HepG2 (cell line): ENCODE measurements around the gene DHX58. TPM values are rescaled to one million over a fixed set of nuclear protein-coding genes. Genes with fewer than 3 reads are reported as not detected.

Experiments used
- ZFAT ChIP-seq: sonication (generic); formaldehyde crosslinking; conservative IDR thresholded peaks from 2 replicates; pipeline ENCODE4 v1.8.1; 2023; ENCODE audit warnings: missing genetic modification reagents, inconsistent platforms
- ZNF280B ChIP-seq: sonication (generic); formaldehyde crosslinking; IDR thresholded peaks from 2 replicates; pipeline ENCODE4 v1.5.0; 2020; ENCODE audit warnings: missing genetic modification reagents, mild to moderate bottlenecking, borderline replicate concordance
- ZNF292 ChIP-seq: sonication (generic); formaldehyde crosslinking; IDR thresholded peaks from 2 replicates; pipeline ENCODE4 v1.8.1; 2022; ENCODE audit warnings: mild to moderate bottlenecking, low read depth, missing genetic modification reagents, borderline replicate concordance
- ZNF687 ChIP-seq: sonication (generic); formaldehyde crosslinking; IDR thresholded peaks from 2 replicates; pipeline ENCODE4 v1.5.1; 2020; ENCODE audit warnings: mild to moderate bottlenecking, missing genetic modification reagents, moderate library complexity
- polyA plus RNA-seq, 8 experiments: library from polyadenylated mRNA; depleted of rRNA in 3 of 8; stranded (reverse) in 7 of 8; unstranded in 1 of 8; fragments of >200 nt; fragmentation: Illumina TruSeq in 4 of 8; extraction: Trizol in 4 of 8; gene quantifications; 2 replicates each; pipeline versions ENCODE4 v1.2.1 to v1.2.3, GENCODE V29; 2011 to 2016; ENCODE audit warnings: low read depth in 4 of 8, missing spikeins in 1 of 8, mixed read lengths in 1 of 8; ENCODE audit not compliant: insufficient read depth in 1 of 8
- total RNA-seq, 5 experiments: library from RNA; depleted of rRNA; stranded (reverse); fragments of >200 nt; fragmentation: Illumina TruSeq; extraction: Trizol; gene quantifications; 2 replicates each; pipeline ENCODE4 v1.2.3, GENCODE V29; 2016; ENCODE audit warnings: low read depth in 1 of 5

Gene DHX58
- total and polyA plus RNA-seq, 2 of the 13 experiments (the other 11 are each of a cell fraction or from before 2014, with no cell fraction given) = 6.7 to 7.8 TPM

GRCh38 chr17:42051645-42052044 is 60.9 kb downstream of the DHX58 start (continued):
- TF ChIP-seq ZNF280B (CRISPR knock-in tag) = 0 out of 2 replicates have a peak, but pooled peaks have one; percentile 24
- TF ChIP-seq ZNF292 = 0 out of 2 replicates have a peak, but pooled peaks have one; percentile 12
- TF ChIP-seq ZFAT = no peak
- peak; percentile 55 for TF ChIP-seq ZNF687 (CRISPR knock-in tag)

Other genes with a start within 250 kb of the DHX58 start
- 27.5 and 37.1 TPM in 2 replicates for gene KLHL11, start 247.3 kb downstream of the DHX58 start, total RNA-seq (2016; rRNA removed; fragmentation: Illumina TruSeq; extraction: Trizol)
- gene KLHL11, start 247.3 kb downstream of the DHX58 start, polyA plus RNA-seq (2011; rRNA removed) = 7.4 and 7.7 TPM in 2 replicates
- 218 and 277 TPM in 2 replicates for gene ACLY, start 193.8 kb downstream of the DHX58 start, total RNA-seq (2016; rRNA removed; fragmentation: Illumina TruSeq; extraction: Trizol)
- gene ACLY, start 193.8 kb downstream of the DHX58 start, polyA plus RNA-seq (2011; rRNA removed) = 111 and 143 TPM in 2 replicates
- 0.53 and 0.60 TPM in 2 replicates for gene ODAD4, start 182.1 kb downstream of the DHX58 start, total RNA-seq (2016; rRNA removed; fragmentation: Illumina TruSeq; extraction: Trizol)
- gene ODAD4, start 182.1 kb downstream of the DHX58 start, polyA plus RNA-seq (2011; rRNA removed) = 0.48 and 0.73 TPM in 2 replicates
- gene CNP, start 145.9 kb downstream of the DHX58 start, total RNA-seq (2016; rRNA removed; fragmentation: Illumina TruSeq; extraction: Trizol) = 161 and 170 TPM in 2 replicates
- gene CNP, start 145.9 kb downstream of the DHX58 start, polyA plus RNA-seq (2011; rRNA removed) = 97.2 and 105 TPM in 2 replicates
- gene DNAJC7, start 95.3 kb downstream of the DHX58 start, total RNA-seq (2016; rRNA removed; fragmentation: Illumina TruSeq; extraction: Trizol) = 132 and 179 TPM in 2 replicates
- gene DNAJC7, start 95.3 kb downstream of the DHX58 start, polyA plus RNA-seq (2011; rRNA removed) = 47.7 and 54.7 TPM in 2 replicates
- gene NKIRAS2, start 92.6 kb downstream of the DHX58 start, total RNA-seq (2016; rRNA removed; fragmentation: Illumina TruSeq; extraction: Trizol) = 26.8 and 27.9 TPM in 2 replicates
- 42.0 and 48.5 TPM in 2 replicates for gene NKIRAS2, start 92.6 kb downstream of the DHX58 start, polyA plus RNA-seq (2011; rRNA removed)
- gene C17orf113, start 62.1 kb downstream of the DHX58 start, total RNA-seq (2016; rRNA removed; fragmentation: Illumina TruSeq; extraction: Trizol) = 0.83 and 1.1 TPM in 2 replicates
- 0.87 and 1.4 TPM in 2 replicates for gene C17orf113, start 62.1 kb downstream of the DHX58 start, polyA plus RNA-seq (2011; rRNA removed)
- gene ZNF385C, start 14.2 kb downstream of the DHX58 start, total RNA-seq (2016; rRNA removed; fragmentation: Illumina TruSeq; extraction: Trizol) = 2.3 TPM in 2 replicates
- 5.8 and 6.1 TPM in 2 replicates for gene ZNF385C, start 14.2 kb downstream of the DHX58 start, polyA plus RNA-seq (2011; rRNA removed)
- 20.2 and 29.1 TPM in 2 replicates for gene KAT2A, start 8.7 kb upstream of the DHX58 start, total RNA-seq (2016; rRNA removed; fragmentation: Illumina TruSeq; extraction: Trizol)
- gene KAT2A, start 8.7 kb upstream of the DHX58 start, polyA plus RNA-seq (2011; rRNA removed) = 90.4 and 126 TPM in 2 replicates
- 0.13 and 0.24 TPM in 2 replicates for gene HSPB9, start 10.1 kb upstream of the DHX58 start, total RNA-seq (2016; rRNA removed; fragmentation: Illumina TruSeq; extraction: Trizol)
- 0.05 and 0.31 TPM in 2 replicates for gene HSPB9, start 10.1 kb upstream of the DHX58 start, polyA plus RNA-seq (2011; rRNA removed)
- 110 and 136 TPM in 2 replicates for gene RAB5C, start 42.3 kb upstream of the DHX58 start, total RNA-seq (2016; rRNA removed; fragmentation: Illumina TruSeq; extraction: Trizol)
- 123 and 129 TPM in 2 replicates for gene RAB5C, start 42.3 kb upstream of the DHX58 start, polyA plus RNA-seq (2011; rRNA removed)
- 0.09 TPM in 1 of 2 replicates, not detected in the other for gene KCNH4, start 68.4 kb upstream of the DHX58 start, total RNA-seq (2016; rRNA removed; fragmentation: Illumina TruSeq; extraction: Trizol)
- gene KCNH4, start 68.4 kb upstream of the DHX58 start, polyA plus RNA-seq (2011; rRNA removed) = 0.01 and 0.04 TPM in 2 replicates
- not detected in 2 replicates for gene HCRT, start 72.7 kb upstream of the DHX58 start, total RNA-seq (2016; rRNA removed; fragmentation: Illumina TruSeq; extraction: Trizol)
- gene HCRT, start 72.7 kb upstream of the DHX58 start, polyA plus RNA-seq (2011; rRNA removed) = not detected in 2 replicates
- 8.8 and 22.5 TPM in 2 replicates for gene GHDC, start 81.8 kb upstream of the DHX58 start, total RNA-seq (2016; rRNA removed; fragmentation: Illumina TruSeq; extraction: Trizol)
- gene GHDC, start 81.8 kb upstream of the DHX58 start, polyA plus RNA-seq (2011; rRNA removed) = 15.4 and 25.6 TPM in 2 replicates
- 17.2 and 21.0 TPM in 2 replicates for gene STAT5B, start 163.7 kb upstream of the DHX58 start, total RNA-seq (2016; rRNA removed; fragmentation: Illumina TruSeq; extraction: Trizol)
- gene STAT5B, start 163.7 kb upstream of the DHX58 start, polyA plus RNA-seq (2011; rRNA removed) = 42.8 and 44.8 TPM in 2 replicates
- 4.1 and 4.5 TPM in 2 replicates for gene STAT5A, start 175.8 kb upstream of the DHX58 start, total RNA-seq (2016; rRNA removed; fragmentation: Illumina TruSeq; extraction: Trizol)
- 1.2 and 1.4 TPM in 2 replicates for gene STAT5A, start 175.8 kb upstream of the DHX58 start, polyA plus RNA-seq (2011; rRNA removed)